Smooth muscle cell of the coronary artery (primary cell): ENCODE results near the gene KCNMA1. TPM values are rescaled to one million over a fixed set of nuclear protein-coding genes. Genes with fewer than 3 reads are reported as not detected.

Experiments
- total RNA-seq: library from RNA; depleted of rRNA; stranded (reverse); fragments of >200 nt; gene quantifications from 2 replicates; pipeline ENCODE4 v1.2.3, GENCODE V29; 2014; ENCODE audit warnings: low replicate concordance

KCNMA1 gene
- 9.8 and 44.0 TPM in 2 replicates for total RNA-seq

GRCh38 chr10:77637532-77638320 lies at the start of gene KCNMA1:
Gene KCNMA1, minus strand, starts transcription at chr10:77637808.

